ENCODE results near the gene SLK.

SLK gene

DNA sequence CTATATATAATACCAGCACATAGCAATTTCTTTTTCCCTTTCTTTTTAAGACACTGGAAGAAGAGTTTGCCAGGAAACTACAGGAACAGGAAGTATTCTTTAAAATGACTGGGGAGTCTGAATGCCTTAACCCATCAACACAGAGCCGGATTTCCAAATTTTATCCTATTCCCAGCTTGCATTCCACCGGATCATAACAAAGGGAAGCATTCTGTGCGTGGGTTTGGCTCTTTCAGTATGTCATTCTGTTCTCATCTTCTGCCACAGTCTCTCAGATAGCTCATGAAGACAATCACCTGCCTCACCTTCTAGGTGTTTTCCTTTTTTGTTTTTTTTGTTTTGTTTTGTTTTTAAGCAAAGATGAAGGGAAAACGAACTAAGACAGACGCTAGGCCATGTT, 58.6 kb downstream of the SLK start:
- Histone ChIP-seq H3K27ac (ENCODE audit: low read depth, low read length) (no peak overlapping the region), H3K36me3 (ENCODE audit: low read length) (peaks cover 26% of the 10 kb centered on the region; the same call in 1 of the 2 replicates), H3K4me2 (ENCODE audit: low read depth, low read length, poor library complexity, severe bottlenecking) (no peak overlapping the region)

DNA sequence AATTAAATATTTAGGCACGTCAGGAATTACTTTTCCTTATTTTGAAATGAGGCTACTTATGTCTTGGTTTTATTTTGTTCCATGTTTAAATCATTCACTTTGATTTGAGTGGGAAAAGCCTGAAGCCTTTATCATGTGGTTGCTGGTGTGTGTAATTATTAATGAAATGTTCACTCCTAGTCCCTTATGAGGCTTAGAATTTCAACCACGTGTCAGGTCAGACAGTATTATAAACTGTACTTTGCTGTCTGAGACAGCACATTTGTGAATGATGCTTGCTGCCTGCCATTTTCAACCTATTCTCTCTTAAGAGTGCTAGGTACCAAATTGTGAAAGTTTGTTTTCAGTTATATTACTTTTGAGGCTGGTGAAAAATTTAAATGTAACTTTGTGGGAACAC, 59.8 kb downstream of the SLK start:
- peaks cover 19% of the 10 kb centered on the region; the same call in 1 of the 2 replicates for H3K36me3 ChIP-seq (ENCODE audit: low read length)
- no peaks in the 10 kb centered on the region for H3K27me3 ChIP-seq (ENCODE audit: low read length)

More for the DNA sequence above, 58.6 kb downstream of the SLK start:
- no peaks in the 10 kb centered on the region for H4K20me1 ChIP-seq (ENCODE audit: low read depth, low read length)
- no peak overlapping the region for H3K4me3 ChIP-seq (ENCODE audit: insufficient read depth, low read length, poor library complexity, severe bottlenecking)
- no peaks in the 10 kb centered on the region for H3K9me2 ChIP-seq (replicated peaks; ENCODE audit: insufficient read depth, low read length)
- no peaks in the 10 kb centered on the region for H3F3A ChIP-seq (ENCODE audit: insufficient read depth)
- no peak overlapping the region for H2AFZ ChIP-seq (ENCODE audit: low read depth, low read length, severe bottlenecking)
- no peaks in the 10 kb centered on the region for H3K9me3 ChIP-seq (ENCODE audit: insufficient read depth, low read length)
- TF ChIP-seq, protein P1, sequence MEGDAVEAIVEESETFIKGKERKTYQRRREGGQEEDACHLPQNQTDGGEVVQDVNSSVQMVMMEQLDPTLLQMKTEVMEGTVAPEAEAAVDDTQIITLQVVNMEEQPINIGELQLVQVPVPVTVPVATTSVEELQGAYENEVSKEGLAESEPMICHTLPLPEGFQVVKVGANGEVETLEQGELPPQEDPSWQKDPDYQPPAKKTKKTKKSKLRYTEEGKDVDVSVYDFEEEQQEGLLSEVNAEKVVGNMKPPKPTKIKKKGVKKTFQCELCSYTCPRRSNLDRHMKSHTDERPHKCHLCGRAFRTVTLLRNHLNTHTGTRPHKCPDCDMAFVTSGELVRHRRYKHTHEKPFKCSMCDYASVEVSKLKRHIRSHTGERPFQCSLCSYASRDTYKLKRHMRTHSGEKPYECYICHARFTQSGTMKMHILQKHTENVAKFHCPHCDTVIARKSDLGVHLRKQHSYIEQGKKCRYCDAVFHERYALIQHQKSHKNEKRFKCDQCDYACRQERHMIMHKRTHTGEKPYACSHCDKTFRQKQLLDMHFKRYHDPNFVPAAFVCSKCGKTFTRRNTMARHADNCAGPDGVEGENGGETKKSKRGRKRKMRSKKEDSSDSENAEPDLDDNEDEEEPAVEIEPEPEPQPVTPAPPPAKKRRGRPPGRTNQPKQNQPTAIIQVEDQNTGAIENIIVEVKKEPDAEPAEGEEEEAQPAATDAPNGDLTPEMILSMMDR (IDR thresholded peaks at IDR 0.05; ENCODE audit: insufficient read depth, low read length, poor library complexity, severe bottlenecking), result no peak
- TF ChIP-seq EZH2phosphoT487 (conservative IDR thresholded peaks at IDR 0.05; ENCODE audit: low read length), result no peak
- no peaks in the 10 kb centered on the region for H3K79me2 ChIP-seq (ENCODE audit: insufficient read depth, low read length)
- H3K27me3 ChIP-seq (ENCODE audit: low read length), result no peaks in the 10 kb centered on the region
- H3K9ac ChIP-seq (ENCODE audit: low read length), result no peak overlapping the region

DNA sequence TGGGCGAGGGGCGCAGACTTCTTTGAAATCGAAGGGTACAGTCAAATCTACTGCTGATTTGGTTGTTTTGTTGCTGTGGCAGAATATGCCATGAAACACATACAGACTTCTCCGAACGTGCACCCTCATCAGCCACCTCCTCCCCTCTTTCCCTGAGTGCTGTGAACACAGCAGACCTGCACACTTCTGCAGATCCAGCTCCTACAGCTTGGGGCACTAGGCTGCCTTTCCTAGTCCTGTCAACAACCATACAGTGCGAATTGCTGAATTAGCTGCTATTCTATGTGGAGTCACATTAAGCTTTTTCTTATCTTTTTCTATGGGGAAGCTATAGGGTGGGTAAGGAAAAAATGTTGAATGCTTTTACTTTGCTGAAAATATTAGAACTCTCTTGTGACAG, 61.2 kb downstream of the SLK start:
- Histone ChIP-seq H3F3A (ENCODE audit: insufficient read depth) (no peaks in the 10 kb centered on the region), H4K20me1 (ENCODE audit: low read depth, low read length) (no peaks in the 10 kb centered on the region), H3K9me3 (ENCODE audit: insufficient read depth, low read length) (no peaks in the 10 kb centered on the region), H2AFZ (ENCODE audit: low read depth, low read length, severe bottlenecking) (no peak overlapping the region), H3K9ac (ENCODE audit: low read length) (no peak overlapping the region), H3K4me2 (ENCODE audit: low read depth, low read length, poor library complexity, severe bottlenecking) (no peak overlapping the region), H3K79me2 (ENCODE audit: insufficient read depth, low read length) (no peaks in the 10 kb centered on the region), H3K27me3 (ENCODE audit: low read length) (no peaks in the 10 kb centered on the region), H3K9me2 (replicated peaks; ENCODE audit: insufficient read depth, low read length) (no peaks in the 10 kb centered on the region), H3K27ac (ENCODE audit: low read depth, low read length) (no peak overlapping the region), H3K4me3 (ENCODE audit: insufficient read depth, low read length, poor library complexity, severe bottlenecking) (no peak overlapping the region), H3K36me3 (ENCODE audit: low read length) (peaks cover 19% of the 10 kb centered on the region; the same call in 1 of the 2 replicates)
- TF ChIP-seq, protein P1 (IDR thresholded peaks at IDR 0.05; ENCODE audit: insufficient read depth, low read length, poor library complexity, severe bottlenecking), result no peak
- TF ChIP-seq EZH2phosphoT487 (conservative IDR thresholded peaks at IDR 0.05; ENCODE audit: low read length), result no peak

More for the DNA sequence above, 59.8 kb downstream of the SLK start:
- Histone ChIP-seq H3K9me3 (ENCODE audit: insufficient read depth, low read length) (no peaks in the 10 kb centered on the region), H3K27ac (ENCODE audit: low read depth, low read length) (no peak overlapping the region), H3K9me2 (replicated peaks; ENCODE audit: insufficient read depth, low read length) (no peaks in the 10 kb centered on the region), H3K4me2 (ENCODE audit: low read depth, low read length, poor library complexity, severe bottlenecking) (no peak overlapping the region), H3F3A (ENCODE audit: insufficient read depth) (no peaks in the 10 kb centered on the region), H4K20me1 (ENCODE audit: low read depth, low read length) (no peaks in the 10 kb centered on the region), H3K79me2 (ENCODE audit: insufficient read depth, low read length) (no peaks in the 10 kb centered on the region), H3K4me3 (ENCODE audit: insufficient read depth, low read length, poor library complexity, severe bottlenecking) (no peak overlapping the region), H3K9ac (ENCODE audit: low read length) (no peak overlapping the region), H2AFZ (ENCODE audit: low read depth, low read length, severe bottlenecking) (no peak overlapping the region)
- TF ChIP-seq, protein P1 (IDR thresholded peaks at IDR 0.05; ENCODE audit: insufficient read depth, low read length, poor library complexity, severe bottlenecking), result no peak
- no peak for TF ChIP-seq EZH2phosphoT487 (conservative IDR thresholded peaks at IDR 0.05; ENCODE audit: low read length)
